GM21526 (cell line): ENCODE data around the gene RHBG.
"Not testable (repeated sequence)": the region's sequence is repeated elsewhere in the genome, so short reads cannot be mapped to it uniquely, and the experiment has no call there.

ENCODE experiments used
- ATAC-seq: cut with Tn5 transposase; IDR thresholded peaks from one replicate; pipeline ENCODE4 v1.9.1; 2021; ENCODE audit warnings: moderate library complexity; ENCODE audit not compliant: unreplicated experiment, low FRiP score

Gene RHBG

DNA sequence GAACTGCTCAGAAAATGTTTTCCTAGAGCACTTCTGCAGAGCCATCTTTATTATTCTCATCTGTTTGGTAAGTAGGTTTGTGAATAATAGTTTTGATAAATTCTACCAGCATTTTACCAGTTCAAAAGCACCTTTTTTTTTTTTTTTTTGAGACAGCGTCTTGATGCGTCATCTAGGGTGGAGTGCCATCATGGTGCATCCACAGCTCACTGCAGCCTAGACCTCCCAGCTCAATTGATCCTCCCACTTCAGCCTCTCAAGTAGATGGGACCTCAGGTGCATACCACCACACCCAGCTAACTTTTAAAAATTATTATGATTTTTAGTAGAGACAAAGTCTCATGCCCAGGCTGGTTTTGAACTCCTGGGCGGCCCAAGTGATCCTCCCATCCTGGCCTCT lies 9.8 kb upstream of the RHBG start:
- no peak for ATAC-seq

DNA sequence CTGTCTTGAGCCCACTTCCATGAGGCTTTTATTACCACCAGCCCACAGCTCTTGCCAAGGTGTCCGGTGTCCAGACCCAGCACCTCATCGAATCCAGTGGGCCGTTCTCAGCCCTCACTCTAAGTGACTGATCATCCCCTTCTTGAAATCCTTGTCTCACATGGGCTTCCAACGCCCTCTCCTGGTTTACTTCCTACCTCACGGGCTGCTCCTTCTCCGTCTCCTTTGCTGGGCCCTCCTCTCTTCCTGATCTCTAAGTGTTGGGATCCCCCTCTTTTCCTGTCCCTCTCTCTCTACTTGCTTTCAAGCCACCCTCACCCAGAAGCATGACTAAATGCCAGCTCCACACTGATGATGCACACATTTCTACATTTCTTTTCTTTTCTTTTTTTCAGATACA lies 9.0 kb upstream of the RHBG start:
- no peak for ATAC-seq

DNA sequence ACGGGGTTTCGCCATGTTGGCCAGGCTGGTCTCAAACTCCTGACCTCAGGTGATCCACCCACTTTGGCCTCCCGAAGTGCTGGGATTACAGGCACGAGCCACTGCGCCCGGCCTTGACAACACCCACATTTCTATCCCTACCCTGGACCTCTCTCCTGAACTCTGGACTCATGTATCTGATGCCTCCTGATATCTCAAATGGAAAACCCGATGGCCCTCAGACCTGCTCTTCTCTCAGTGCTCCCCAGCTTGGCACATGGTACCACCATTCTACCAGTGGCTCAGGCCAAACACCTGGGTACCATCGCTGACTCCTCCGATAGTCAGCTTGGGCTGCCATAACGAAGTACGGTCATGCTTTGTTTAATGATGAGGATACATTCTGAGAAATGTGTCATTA lies 8.5 kb upstream of the RHBG start:
- no peak for ATAC-seq

DNA sequence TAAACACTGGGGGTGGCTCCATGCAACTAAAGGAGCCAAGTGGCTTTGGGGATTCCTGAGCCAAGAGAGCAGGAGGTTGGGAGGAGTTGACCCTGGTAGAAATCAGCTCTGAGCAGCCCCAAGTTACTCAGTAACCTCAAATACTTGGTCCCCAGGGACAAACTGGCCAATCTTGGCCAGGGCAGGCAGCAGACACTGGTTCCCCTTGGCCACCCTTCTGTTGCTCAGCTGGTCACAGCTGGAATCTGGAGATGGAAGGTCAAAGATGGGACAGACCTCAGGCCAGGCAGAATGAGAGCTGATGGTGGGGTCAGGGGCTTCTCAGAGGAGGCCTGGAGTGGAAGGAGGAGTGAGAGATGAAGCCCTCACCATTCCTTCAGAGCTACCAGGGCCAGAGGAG lies 3.3 kb upstream of the RHBG start:
- ATAC-seq: no peak

DNA sequence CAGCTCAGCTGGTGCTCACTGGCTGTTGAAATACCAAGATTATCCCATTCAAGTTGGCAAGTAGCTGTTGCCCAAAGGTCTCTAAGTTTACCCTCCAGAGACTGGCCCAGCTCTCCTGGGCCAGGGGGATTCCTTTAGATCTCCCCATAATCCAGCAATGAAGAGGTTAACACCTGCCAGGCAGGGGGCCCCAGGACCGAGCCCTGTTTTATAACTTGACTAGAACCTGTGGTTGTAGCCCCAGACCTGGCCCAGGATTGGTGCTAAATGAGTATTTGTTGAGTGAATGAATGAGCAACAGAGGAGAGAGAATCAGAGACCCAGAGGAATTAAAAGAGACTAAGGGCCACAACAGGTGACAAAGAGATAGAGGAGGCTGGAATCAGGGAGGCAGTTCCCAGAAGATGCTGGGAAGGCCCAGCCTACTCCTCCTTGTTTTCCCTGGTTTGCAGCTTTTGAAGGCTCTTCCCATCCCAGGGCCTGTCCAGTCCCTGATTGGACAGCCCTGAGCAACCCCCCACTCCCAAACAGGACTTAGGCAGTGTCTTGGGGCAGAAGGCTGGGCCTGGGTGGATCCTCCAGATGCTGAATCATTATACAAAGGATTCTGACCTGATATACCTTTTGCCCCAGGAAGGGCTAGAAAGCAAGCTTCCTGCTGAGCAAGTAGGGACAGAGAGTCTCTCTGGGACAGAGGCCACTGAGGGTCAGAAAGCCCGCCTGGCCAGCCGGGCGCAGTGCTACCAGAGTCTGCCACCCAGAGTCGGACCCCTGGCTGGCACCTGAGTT lies 2.4 kb upstream of the RHBG start:
- ATAC-seq: no peak

DNA sequence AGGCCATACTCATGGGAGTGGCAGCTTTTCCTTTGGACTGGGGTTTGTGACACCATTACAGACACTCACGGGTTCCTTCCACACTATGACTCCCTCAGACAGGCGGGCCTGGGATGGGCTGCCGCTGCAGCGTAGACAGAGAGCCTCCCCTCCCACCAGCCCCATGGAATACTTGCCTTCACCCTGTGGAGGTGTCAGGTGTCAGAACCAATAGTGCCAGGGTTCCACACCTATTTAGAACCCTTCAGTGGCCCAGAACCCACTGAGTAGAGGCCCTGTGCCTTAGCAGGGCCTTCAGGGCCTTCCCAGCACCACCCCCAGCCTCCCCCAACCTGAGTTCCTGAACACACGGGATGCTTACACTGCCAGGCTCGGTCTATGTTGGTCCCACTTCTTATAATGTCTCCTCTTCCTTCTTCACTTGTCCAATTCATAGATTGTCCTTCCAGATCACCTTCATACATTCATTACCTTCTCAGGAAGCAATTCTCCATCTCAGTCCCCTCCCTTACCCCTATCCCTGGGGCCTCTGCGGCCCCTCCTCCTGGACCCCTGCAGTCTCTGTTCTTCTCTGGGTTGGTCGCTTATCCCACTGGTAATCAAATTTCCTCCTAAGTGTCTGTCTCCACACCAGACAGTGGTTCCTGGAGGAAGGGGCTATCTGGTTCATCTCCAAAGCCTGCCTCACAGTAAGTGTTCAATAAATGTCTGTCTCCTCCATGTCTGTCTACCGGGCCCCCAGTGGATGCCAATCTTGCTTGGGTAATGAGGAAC lies 1.4 kb upstream of the RHBG start:
- ATAC-seq: no peak

DNA sequence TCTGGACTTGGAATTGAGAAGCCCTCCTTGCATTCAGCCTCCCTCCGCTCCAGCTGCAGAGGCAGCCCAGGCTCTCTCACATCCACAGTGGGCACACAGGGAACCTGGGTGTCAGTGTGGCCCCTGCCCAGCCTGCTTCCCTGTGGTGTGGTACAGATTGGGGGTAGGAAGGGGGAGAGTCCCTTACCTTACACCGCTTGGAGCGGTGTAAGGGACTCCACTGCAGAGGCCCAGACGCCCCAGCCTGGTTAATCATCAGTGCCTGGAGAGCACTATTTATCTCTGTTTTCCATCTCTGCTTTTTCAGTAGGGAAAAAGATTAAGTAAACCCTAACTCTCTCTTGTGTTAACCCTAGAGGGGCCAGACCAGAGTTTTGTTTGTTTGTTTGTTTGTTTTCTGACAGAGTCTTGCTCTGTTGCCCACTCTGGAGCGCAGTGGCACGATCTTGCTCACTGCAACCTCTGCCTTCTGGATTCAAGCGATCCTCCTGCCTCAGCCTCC lies 803 bp upstream of the RHBG start:
- no peak for ATAC-seq

DNA sequence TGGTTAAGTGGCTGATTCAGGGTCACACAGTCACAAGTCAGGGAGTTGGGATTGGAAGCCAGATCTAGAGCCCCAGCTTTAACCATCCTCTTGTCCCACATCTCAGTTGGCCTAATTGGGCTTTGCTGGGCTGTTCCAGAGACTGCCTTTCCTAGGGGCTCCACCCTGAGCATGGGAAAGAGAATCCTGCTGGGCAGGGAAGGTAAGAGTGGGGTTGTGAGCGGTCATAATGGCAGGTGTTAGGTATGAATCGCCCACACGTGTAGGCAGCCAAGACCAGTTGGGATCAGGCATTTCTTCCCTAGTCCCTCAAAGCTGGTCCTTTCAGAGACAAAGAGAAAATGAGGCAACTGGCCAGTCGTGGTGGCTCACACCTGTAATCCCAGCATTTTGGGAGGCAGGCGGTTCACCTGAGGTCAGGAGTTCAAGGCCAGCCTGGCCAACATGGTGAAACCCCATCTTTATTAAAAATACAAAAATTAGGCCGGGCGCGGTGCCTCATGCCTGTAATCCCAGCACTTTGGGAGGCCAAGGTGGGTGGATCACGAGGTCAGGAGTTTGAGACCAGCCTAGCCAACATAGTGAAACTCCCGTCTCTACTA lies 775 bp downstream of the RHBG start:
- not testable (repeated sequence) for ATAC-seq

DNA sequence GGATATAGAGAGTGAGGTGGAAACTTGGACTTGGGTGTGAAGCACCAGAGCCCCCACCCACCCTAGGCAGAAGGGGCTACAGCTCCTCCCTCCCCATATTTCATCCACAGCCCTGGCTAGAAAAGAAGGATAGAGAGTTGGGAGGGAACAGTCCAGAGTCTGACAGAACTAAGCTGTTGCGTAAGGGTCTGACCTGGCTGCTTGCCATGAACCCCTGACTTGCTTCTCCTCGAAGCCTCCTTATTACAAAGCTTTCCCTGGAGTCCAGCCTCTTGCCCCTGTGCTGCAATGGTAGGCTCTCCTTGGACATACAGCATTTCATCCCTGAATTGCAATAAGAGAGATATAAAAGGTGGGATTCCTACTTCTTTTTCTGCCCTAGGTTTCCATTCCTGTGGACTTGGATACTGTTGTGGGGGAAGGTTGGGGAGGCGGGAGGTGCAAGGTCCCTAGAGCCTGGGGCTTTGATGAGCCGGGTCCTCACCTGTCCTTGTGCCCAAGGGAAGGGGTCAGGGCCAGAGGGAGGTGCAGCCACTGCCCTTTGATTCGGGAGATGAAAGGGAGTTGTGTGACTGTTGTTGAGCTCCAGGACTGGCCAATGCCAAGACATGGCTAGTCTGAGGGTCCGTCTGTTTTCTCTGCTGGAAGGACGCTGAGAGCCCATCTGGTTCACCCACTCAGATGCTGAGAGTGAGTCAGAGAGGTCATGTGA lies 2.7 kb downstream of the RHBG start:
- no peak for ATAC-seq

DNA sequence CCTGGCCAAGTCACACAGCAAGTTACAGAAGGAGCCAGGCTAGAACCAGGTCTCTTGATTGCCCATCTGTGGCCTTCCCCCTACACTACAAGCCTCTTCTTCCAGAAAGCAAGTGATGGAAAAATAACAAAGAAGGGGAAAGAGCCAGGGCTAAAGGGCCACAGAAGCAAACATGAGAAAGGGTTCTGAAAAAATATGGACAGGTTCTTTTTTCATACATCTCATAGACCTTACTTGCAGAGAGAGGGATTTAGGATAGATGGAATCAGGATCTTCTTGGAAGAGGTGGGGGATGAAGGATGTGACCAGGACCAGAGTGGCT lies 3.2 kb downstream of the RHBG start:
- no peak for ATAC-seq

DNA sequence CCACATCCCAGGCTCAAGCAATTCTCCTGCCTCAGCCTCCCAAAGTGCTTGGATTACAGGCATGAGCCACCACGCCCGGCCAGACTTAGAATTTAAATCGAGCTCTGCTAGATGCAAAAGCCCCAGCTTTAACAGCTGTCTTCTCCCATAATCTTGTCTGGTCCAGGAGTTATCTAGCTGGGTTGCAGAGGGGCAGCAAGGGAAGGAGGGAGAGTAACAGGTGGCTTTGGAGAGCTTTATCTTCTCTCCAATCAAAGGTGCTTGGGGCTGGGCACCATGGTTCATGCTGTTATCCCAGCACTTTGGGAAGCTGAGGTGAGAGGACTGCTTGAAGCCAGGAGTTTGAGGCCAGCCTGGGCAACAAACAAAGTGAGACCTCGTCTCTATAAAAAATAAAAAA lies 3.9 kb downstream of the RHBG start:
- no peak for ATAC-seq

DNA sequence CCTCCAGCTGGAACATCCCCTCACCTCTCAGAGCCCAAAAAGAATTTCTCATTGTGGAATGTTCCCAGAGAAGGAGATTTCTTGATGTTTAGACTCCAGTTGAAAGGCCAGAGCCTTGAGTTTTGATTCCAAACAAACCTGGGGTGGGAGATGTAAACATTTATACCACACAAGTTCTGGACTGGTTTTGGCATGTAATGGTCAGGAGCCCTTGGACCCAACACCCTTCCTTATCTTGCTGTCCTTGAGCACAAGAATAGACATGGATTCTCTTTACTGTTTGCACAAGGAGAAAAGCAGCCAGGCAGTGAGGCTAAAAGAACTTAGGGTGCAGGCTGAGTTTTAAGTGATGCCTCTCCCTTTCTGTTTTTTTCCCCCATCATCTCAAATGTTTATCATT lies 4.5 kb downstream of the RHBG start:
- ATAC-seq: no peak

DNA sequence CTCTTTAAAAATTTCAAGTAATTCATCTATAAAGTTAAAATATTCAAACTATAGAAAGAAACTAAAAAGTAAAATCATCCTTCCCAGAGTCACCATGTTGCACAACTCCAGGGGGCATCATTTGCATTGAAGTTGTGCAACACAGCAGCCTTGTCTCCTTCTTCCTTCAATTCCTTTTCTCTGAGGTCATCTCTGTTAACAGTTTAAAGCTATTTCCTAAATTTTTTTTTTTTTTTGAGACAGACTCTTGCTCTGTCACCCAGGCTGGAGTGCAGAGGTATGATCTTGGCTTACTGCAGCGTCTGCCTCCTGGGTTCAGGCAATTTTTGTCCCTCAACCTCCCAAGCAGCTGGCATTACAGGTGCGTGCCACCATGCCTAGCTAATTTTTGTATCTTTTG lies 7.1 kb downstream of the RHBG start:
- no peak for ATAC-seq

DNA sequence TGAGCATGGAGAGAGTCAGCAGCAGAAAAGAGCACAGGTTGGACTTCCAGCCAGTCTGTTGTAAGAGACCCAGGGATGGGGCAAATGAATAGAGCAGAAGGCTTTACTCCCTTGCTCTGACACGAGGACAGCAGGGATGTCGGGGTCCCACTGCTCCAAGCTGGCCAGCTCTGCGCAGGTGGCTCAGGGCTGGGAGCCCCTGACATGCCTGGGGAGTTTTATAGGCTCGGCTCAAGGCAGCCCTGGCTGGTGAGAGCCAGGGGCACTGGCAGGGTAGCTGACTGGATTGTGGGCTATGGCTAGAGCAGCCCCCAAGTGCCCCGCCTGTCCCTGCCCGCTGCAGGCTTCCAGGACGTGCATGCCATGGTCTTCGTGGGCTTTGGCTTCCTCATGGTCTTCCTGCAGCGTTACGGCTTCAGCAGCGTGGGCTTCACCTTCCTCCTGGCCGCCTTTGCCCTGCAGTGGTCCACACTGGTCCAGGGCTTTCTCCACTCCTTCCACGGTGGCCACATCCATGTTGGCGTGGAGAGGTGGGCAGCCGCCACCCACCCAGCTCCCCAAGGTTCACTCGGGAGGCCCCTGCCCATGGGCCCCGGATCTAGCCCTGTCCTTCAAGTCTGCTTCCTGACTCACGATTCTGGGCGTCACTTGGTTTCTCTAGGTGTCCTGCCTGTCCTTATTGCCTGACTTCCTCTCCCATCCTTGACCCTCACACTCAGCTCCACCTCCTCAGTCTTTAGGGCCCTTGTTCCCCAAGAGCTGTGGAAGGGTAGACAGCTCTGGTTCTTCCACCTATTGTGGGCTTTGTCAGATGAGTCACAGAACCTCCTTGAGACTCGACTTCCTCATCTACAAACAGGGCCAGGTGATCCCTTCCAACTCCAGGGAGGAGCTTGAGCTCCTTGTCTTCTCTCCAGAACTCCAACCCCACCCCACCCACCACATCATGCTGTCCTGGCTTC lies 8.2 kb downstream of the RHBG start:
- no peak for ATAC-seq

DNA sequence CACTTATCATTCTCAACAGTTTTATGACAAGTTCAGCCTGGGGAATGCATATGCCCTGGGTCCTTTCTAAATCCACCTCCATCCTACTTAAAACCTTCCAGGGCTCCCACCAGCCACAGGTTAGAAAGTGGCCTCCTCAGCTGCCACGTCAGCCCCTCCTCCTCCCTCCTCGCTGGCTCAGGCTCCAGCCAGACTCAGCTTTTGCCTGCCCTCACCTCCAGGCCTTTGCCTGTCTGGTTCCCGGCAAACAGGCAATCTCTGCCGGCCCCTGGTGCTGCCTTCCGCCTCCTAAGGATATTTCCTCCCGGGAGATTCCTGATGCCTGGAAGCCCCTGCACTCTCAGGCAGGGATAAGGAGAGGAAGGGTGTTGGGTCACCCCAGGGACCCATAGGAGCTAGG lies 9.5 kb downstream of the RHBG start:
- ATAC-seq: no peak

DNA sequence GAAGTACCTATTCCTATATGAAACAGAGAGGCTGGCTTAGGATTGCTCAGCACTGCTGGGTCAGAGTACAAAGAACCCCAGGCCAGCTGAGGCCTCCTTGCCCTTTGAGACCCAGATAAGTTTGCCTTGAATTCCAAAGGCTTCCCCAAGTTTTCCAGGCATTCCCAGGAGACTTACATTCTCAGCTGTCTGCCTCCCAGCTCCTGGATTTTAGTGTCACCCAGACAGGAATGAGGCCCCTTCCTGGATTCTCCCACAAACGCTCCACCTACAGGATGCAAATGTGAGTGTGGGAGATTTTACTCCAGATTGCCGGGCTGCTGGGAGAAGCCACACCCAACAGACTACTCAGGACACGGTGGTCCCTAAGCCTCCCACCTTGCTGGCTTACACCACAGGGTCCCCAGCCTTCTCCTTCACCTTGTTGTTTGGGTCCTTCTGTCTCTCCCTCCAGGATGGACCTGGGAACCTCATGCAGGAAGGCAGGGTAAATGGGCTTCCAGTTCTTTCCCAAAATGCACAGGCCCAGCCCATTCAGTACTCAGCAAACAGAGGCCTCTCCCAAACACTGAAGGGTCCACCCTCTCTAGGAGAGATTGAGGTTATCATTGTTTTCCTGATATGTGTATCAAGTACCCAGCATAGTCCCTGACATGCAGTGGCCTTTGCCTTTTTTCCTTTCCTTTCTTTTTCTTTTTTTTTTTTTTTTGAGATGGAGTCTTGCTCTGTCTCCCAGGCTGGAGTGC lies 10.6 kb downstream of the RHBG start:
- no peak for ATAC-seq

DNA sequence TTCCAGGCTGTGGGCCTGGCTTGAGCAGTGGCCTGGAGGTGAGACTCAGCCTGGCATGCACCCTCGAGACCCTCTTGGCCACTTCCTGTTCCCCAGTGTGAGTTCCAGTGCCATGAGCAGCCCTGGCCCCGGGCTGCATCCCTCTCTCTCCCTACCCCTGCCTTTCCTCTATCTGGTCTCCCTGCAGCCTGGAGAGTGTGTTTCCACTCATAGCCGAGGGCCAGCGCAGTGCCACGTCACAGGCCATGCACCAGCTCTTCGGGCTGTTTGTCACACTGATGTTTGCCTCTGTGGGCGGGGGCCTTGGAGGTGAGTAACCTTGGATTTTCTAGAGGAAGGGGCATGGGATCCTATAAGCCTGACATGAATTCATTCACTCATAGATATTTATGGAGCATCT lies 13.6 kb downstream of the RHBG start:
- no peak for ATAC-seq

DNA sequence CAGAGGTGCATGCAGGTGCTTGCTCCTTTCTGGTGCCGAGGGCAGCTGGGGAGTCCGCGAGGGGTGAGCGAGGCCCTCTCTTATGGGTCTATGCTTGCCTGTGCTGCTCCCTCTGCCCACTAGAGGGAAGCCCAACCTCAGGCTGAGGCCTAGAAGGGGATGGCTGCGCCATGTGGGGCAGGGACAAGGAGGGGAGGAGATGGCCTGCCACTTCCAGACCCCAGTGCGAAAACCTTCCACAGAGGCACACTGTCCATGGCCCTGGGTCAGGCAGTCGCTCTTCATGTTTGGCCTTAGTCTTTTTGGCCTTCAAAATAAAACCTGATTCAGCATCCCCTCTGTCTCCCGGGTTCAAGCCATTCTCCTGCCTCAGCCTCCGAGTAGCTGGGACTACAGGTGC lies 14.0 kb downstream of the RHBG start:
- no peak for ATAC-seq

DNA sequence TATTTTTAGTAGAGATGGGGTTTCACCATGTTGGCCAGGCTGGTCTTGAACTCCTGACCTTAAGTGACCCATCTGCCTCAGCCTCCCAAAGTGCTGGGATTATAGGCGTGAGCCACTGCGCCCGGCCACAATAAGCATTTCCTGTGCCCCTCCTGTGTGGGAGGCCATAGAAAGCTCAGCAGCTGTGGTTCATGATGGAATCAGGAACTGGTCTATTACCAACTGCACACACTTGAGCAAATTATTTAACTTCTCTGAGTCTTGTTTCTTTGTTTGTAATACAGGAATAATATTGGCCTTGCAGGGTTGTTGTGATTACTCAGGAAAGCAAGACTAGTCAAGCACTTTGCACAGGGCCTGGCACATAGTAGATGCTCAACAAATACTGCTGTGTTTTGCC lies 15.0 kb downstream of the RHBG start:
- no peak for ATAC-seq
